K562 (cell line): ENCODE results near the gene TMEM200B. TPM values are rescaled to one million over a fixed set of nuclear protein-coding genes. Genes with fewer than 3 reads are reported as not detected.

Source experiments
- AFF4 ChIP-seq: sonication (generic); formaldehyde crosslinking; IDR thresholded peaks from 2 replicates; pipeline ENCODE4 v1.8.0; 2023; ENCODE audit warnings: mild to moderate bottlenecking, missing genetic modification reagents
- ARHGAP35 ChIP-seq: fragments of 450-650 bp; IDR thresholded peaks from 2 replicates; pipeline ENCODE4 v1.6.1; 2018; ENCODE audit not compliant: partially characterized antibody
- C11orf30 ChIP-seq: fragments of 450-650 bp; IDR thresholded peaks from 2 replicates; pipeline ENCODE4 v1.6.1; 2016; ENCODE audit warnings: low read depth, mild to moderate bottlenecking
- CBX1 ChIP-seq: sonication (generic); IDR thresholded peaks from 2 replicates; pipeline ENCODE4 v1.6.1; 2016; ENCODE audit warnings: antibody characterized with exemption, low read depth, mild to moderate bottlenecking
- CEBPG ChIP-seq, 3 experiments: fragments of 200-800 bp in 1 of 3; sonication (Bioruptor generic) in 1 of 3; sonication (generic) in 1 of 3; formaldehyde crosslinking in 1 of 3; IDR thresholded peaks in 2 of 3; conservative IDR thresholded peaks in 1 of 3; 2 replicates each; pipeline versions ENCODE4 v1.6.1 to v1.8.0; 2016 to 2022; ENCODE audit warnings: missing compliant biosample characterization in 2 of 3, missing genetic modification characterization in 2 of 3, mild to moderate bottlenecking in 1 of 3, missing genetic modification reagents in 1 of 3
- HDAC2 ChIP-seq: fragments of 450-650 bp; IDR thresholded peaks from 2 replicates; pipeline ENCODE4 v1.6.1; 2016; ENCODE audit warnings: mild to moderate bottlenecking
- POLR2AphosphoS5 ChIP-seq: IDR thresholded peaks from 2 replicates; pipeline ENCODE4 v1.6.1; 2011; ENCODE audit warnings: mild to moderate bottlenecking, low read depth, low read length, moderate library complexity; ENCODE audit not compliant: control insufficient read depth, insufficient read depth
- PTTG1 ChIP-seq: fragments of 450-650 bp; IDR thresholded peaks from 2 replicates; pipeline ENCODE4 v1.6.1; 2016; ENCODE audit warnings: low read depth, mild to moderate bottlenecking, missing genetic modification characterization, missing compliant biosample characterization
- ZBTB12 ChIP-seq: fragments of 250-450 bp; sonication (Bioruptor Pico); IDR thresholded peaks from 2 replicates; pipeline ENCODE4 v1.4.0; 2020
- ZHX1 ChIP-seq: fragments of 150-350 bp; conservative IDR thresholded peaks from 2 replicates; pipeline ENCODE4 v1.6.1; 2014; ENCODE audit warnings: low read length
- ZNF830 ChIP-seq: fragments of 250-450 bp; sonication (Bioruptor Pico); IDR thresholded peaks from 2 replicates; pipeline ENCODE4 v1.5.0; 2021; ENCODE audit warnings: mild to moderate bottlenecking
- polyA plus RNA-seq, 8 experiments: library from polyadenylated mRNA; depleted of rRNA in 4 of 8; stranded (reverse) in 5 of 8; unstranded in 3 of 8; fragments of >200 nt; fragmentation: Nextera tagmentation in 2 of 8; fragmentation: Illumina TruSeq in 1 of 8; extraction: Ambion mirVana in 2 of 8; extraction: Trizol in 1 of 8; gene quantifications; 2 replicates each; pipeline versions ENCODE4 v1.2.1 to v1.2.3, GENCODE V29; 2011 to 2014; ENCODE audit warnings: inconsistent platforms in 1 of 8, missing spikeins in 1 of 8
- total RNA-seq, 7 experiments: library from RNA; depleted of rRNA in 6 of 7; stranded (reverse); fragments of >200 nt in 6 of 7; fragmentation: Illumina TruSeq in 2 of 7; extraction: Trizol in 2 of 7; gene quantifications; 2 replicates each; pipeline versions ENCODE4 v1.2.1 to v1.2.3, GENCODE V29; 2011 to 2021; ENCODE audit warnings: low replicate concordance in 1 of 7
- TF ChIP-seq, protein P1 (sequence below): fragments of 250-450 bp; sonication (Bioruptor Pico); IDR thresholded peaks from 2 replicates; pipeline ENCODE4 v1.5.0; 2021; ENCODE audit warnings: mild to moderate bottlenecking, moderate library complexity
- TF ChIP-seq, protein P2 (sequence below): fragments of 450-650 bp; formaldehyde crosslinking; IDR thresholded peaks from 2 replicates; pipeline ENCODE4 v1.4.0; 2022; ENCODE audit warnings: missing genetic modification characterization

Gene TMEM200B
- total and polyA plus RNA-seq, 9 of the 15 experiments (the other 6 are each of a cell fraction or from before 2014, with no cell fraction given), result 0.04 to 0.35 (median 0.10) TPM; not detected in 1

DNA sequence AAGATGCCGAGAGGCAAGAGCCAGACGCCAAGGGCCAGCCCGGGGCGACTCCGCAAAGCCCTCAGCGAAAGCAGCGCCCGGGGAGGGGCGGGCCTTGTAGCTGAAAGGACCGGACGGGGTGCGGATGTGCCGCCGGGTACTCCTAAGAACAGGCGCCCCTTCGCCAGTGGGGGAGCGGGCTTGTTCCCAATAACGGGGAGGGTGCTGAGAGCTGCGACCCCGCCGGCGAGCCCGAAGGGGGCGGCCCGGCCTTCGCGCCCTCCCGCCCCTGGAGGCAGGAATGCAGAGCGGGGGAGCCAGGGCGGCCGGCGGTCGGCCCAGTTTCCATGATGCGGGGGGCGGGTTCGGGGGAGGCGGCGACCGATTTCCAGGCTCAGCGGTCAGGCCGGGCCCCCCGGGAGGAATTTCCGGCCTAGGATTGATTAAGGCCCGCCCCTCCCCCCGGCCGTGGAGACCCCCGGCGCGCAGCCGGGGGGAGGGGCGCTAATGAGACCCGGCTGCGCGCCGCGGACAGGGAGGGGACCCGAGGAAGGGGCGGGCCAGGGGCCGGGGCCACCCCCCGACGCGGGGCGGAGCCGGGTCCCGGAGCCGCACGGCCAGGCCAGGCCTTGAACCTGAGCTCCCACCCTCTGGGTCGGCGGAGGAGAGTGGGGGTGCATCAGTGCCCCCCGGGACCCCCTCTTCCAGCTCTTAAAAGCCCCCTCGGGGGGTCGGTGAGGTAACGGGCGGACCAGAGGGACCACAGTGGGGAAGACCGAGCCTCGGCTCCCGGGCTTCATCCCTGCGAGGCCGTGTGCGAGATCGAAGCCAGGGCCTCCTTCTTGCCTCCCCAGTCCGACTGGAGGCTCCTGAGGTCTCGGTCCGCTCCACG lies 898 bp upstream of the TMEM200B start (continued):
- TF ChIP-seq AFF4 (CRISPR knock-in tag) (0 out of 2 replicates have a peak, but pooled peaks have one; percentile 18), PTTG1 (tag) (no peak), ARHGAP35 (no peak), ZHX1 (no peak), ZBTB12 (CRISPR knock-in tag) (peak; percentile 37; the same call in 1 of the 2 replicates), ZNF830 (CRISPR knock-in tag) (no peak), HDAC2 (no peak), POLR2AphosphoS5 (no peak), CBX1 (peak; percentile 17; the same call in 1 of the 2 replicates), CEBPG (CRISPR knock-in tag; IDR thresholded peaks at IDR 0.05) (no peak), CEBPG (tag; conservative IDR thresholded peaks at IDR 0.05 in 1 of 2, IDR thresholded peaks at IDR 0.05 in 1 of 2) (no peak), C11orf30 (no peak)
- TF ChIP-seq, protein P1, sequence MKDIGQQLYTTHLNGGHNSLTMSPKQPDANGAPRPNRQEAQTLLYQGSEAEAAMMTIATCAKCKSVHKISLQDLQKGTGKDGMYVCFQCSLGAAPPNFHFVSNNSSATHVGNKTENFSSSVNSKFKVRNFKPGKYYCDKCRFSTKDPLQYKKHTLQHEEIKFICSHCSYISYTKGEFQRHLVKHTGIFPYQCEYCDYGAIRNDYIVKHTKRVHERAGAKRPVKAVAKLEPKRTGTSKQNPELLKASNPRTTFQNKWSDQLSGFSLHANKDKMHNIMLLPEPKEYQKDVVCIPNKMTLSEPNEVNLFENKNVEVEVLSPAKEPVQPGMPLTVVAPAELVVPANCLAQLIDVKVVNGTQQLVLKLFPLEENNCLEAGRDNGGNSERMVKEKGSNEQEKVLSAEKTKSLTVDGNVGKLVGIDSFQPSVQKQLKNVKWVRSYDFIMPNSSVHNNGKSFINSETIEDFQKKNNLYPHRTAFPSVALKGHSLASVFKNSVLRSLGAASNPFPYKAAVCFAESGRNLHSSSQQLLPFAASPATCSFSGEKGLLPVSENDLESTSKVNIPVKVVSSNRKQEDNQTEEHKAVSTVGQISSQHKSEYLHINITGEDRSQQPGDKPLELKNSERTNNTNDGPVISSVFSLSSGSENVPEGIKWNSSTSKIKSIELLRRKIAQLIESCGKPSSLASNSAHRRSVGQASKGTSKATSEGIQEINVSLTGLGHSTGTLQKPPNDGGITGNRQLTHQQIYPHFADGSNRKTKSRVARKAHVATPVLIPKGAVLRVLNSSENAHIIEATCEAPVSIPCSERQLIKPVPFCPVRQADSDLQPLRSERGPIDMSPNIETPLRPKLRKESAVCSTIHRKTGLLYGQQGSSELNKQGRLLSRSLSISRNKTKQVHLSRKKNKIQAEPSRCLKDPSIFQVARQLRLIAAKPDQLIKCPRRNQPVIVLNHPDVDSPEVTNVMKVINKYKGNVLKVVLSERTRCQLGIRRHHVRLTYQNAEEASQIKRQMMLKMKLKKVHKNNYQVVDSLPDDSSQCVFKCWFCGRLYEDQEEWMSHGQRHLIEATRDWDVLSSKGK (CRISPR knock-in tag), result no peak
- TF ChIP-seq, protein P2, sequence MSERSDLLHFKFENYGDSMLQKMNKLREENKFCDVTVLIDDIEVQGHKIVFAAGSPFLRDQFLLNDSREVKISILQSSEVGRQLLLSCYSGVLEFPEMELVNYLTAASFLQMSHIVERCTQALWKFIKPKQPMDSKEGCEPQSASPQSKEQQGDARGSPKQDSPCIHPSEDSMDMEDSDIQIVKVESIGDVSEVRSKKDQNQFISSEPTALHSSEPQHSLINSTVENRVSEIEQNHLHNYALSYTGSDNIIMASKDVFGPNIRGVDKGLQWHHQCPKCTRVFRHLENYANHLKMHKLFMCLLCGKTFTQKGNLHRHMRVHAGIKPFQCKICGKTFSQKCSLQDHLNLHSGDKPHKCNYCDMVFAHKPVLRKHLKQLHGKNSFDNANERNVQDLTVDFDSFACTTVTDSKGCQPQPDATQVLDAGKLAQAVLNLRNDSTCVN (CRISPR knock-in tag), result no peak
